IPS DF 4.7 (cell line): ENCODE measurements around the gene CDH24.
"Not testable (repeated sequence)": the region's sequence is repeated elsewhere in the genome, so short reads cannot be mapped to it uniquely, and the experiment has no call there.

Experiments
- DNase-seq: peaks from one replicate; pipeline ENCODE4 v3.0.0-alpha.2; 2013; ENCODE audit warnings: low spot score; ENCODE audit errors: extremely low read depth

Gene CDH24

DNA sequence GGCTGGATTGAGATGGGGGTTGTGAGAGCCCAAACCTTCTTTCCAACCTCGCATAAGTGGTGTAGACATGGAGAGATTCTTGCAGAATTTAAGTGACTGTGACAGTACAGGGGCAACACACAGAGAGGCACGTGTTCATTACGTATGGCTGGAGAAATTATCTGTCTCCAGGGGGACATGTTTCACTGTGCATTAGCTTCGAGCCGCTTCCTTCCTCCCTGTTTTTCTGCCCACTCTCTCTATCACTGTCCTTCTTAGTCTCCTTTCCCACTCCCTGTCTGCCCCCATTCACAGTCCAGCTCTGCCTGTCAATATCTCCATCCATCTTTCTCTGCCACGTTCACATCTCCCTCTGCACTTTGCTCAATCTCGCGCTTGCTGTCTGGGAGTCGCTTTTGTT lies 35.9 kb downstream of the CDH24 start:
- no peak for DNase-seq

DNA sequence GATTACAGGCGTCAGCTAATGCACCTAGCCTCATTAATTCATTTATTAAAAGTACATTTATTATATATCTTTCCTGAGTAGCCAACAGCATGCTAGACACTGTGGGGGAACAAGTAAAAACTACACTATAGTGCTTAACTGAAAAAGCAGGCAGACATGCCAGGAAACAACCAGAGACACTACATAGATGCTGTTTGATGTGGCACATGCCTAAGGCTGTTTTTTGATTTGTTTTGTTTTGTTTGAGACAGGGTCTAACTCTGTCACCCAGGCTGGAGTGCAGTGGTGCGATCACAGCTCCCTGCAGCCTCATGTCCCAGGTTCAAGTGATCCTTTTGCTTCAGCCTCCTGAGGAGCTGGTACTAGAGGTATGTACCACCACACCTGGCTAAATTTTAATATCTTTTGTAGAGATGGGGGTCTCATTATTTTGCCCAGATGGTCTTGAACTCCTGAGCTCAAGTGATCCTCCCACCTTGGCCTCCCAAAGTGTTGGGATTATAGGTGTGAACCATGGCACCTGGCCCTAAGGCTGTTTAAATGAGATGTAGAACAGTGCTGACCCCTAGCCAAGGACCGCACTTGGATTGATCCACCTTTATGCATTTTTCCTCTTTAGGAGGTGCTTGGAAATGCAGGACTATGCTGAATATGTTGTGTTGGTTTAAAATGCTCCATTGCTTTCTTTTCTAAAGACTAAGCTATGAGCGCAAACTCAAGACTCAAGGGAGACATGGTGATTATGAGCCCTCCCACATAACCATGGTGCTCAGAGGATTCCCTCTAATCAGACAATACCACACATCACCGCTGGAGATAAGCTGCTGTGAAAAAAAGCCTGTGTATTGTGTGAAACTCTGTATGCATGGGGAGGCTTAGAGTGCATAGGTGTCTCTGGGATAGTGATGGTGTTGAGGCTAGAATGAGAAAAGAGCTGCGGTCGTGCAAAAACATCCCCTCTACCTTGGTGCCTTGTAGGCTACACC lies 36.9 kb downstream of the CDH24 start:
- DNase-seq = no peak

- DNase-seq = no peak
These were observed 39.2 kb downstream of the CDH24 start for GRCh38 chr14:23018107-23018506.

- DNase-seq = no peak
These were observed 40.2 kb downstream of the CDH24 start for GRCh38 chr14:23017091-23017490.

DNA sequence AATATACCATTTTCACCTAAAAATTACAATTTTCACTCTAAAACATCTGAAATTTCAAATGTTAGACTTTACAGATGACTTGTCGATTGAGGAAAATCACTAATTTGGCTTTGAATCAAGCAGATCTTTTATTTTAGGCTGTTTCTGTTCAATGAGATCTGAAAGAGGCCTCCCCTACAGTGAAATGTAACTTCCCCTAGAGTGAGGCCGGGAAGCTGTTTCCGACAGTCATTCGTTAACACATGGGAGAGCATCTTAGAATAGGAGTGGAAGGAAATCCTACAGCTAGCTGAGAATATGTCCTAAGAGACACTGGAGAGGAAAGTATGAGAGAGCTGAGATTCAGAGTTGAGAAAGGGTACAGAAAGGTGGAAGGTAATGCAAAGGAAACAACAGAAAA lies 41.7 kb downstream of the CDH24 start:
- no peak for DNase-seq

DNA sequence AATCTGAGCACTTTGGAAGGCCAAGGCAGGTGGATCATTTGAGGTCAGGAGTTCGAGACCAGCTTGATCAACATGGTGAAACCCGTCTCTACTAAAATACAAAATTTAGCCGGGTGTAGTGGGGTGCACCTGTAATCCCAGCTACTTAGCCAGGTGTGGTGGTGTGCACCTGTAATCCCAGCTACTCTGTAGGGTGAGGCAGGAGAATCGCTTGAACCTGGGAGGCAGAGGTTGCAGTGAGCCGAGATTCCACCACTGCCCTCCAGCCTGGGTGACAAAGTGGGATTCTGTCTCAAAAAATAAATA lies 43.6 kb downstream of the CDH24 start:
- not testable (repeated sequence) for DNase-seq

DNA sequence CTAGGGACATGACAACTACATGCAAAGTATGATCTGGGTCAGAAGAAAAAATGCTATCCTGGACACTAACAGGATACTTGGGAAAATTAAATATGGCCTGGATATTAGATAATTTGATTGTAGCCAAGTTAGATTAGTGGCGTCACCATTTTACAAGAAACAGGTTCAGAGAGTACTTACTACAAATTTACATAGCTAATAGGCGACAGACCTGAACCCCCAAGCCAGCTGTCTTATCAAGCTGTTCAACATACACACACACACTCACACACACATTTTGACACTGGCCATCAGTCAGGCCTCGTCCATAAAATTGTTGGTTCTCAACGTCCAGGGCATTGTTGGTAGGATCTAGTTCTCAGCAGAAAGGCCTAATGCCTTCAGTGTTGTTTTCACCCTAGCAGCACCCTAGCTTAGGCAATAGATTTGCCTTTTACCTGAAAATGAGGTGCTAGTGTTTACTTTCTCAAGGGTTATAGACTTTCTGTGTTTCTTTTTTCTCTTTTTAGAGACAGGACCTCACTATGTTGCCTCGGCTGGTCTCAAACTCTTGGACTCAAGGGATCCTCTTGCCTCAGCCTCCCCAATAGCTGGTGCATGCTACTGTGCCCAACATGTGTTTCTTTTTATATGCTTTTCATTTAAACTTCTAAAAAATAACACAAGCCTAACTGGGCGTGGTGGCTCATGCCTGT lies 44.1 kb downstream of the CDH24 start:
- no peak for DNase-seq

- DNase-seq = no peak
These were observed 47.2 kb downstream of the CDH24 start, which contains the start of gene C14orf93 for GRCh38 chr14:23009939-23010726. C14orf93 (minus strand) TSS chr14:23010143; CDS start chr14:22999023, 11,120 bp downstream.

DNA sequence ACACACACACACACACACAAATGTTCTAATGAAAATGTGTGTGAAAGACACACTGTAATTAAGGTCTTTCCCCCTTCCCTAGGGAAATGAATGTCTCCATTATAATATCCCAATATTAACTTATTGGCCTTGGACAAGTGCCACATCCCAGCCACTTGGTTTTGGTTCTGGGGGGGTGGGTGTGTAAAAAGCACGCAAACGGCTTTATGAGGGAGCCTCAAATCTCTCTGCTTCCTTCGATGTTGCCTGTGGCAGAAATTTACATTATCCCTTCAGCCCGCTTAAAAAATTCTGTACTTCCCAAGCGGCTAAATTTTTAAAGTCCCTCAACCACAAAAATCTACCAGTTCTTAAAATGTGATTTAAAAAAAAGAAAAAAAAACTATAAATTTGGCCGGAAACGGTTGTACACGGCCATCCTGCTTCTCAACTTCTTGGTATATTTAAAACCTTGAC lies 47.8 kb downstream of the CDH24 start:
- no peak for DNase-seq

DNA sequence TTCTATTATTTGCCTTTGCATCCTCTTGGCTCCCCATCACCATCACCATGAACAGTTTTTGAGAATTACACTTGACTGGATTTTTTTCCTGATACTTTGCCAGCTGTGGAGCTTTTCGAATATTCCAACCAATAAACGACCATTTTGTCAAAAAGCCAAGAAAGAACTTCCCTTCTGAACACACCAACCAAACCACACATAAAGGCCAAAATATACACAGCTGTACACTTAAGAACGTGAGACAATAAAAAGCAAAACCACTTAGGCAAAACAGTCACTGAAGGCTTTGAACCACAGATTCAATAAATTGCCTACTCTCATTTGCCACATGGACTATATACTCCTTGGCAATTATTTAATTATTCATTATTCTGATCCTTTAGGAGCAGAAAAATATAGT lies 48.5 kb downstream of the CDH24 start:
- no peak for DNase-seq

GRCh38 chr14:23006544-23007419 lies 50.5 kb downstream of the CDH24 start:
- no peak for DNase-seq

GRCh38 chr14:23006188-23006534 lies 51.2 kb downstream of the CDH24 start:
- no peak for DNase-seq

DNA sequence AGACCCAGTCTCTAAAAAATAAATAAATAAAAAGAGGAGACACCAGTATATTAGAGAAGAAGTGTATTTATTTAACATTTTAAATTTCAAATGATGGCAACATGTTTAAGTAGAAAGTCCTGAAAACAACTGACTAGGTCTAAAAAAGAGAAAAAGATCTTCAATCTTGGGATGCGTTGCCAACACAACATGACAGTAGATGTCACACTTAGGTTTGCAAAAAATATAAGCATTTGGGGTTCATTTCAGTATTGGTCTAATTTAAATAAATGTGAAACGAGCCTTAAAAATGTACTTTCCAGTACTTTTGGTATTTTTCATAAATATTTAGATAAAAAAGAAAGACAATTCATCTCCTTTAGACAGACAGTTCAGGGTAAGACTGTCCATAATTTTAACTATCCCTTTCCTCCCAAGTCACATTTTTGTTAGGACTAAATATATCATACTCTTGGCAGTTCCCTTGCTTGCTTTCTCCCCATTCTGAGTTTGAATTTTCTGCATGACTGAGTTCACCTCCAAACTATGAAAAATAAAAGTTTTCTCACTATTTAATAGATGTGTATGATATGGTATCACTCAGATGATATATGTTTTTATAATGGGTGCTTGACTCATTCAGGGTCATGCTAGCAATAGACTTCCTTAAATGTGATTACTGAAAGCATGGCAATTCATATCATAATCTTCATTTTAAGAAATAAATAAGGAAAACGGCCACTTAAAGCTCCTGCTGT lies 51.7 kb downstream of the CDH24 start:
- no peak for DNase-seq

GRCh38 chr14:23004274-23004673 lies 53.0 kb downstream of the CDH24 start:
- not testable (repeated sequence) for DNase-seq

GRCh38 chr14:23002592-23002991 lies 54.7 kb downstream of the CDH24 start:
- DNase-seq = no peak

GRCh38 chr14:23000860-23001259 lies 56.5 kb downstream of the CDH24 start:
- DNase-seq = no peak

GRCh38 chr14:22998329-22999012 lies 58.8 kb downstream of the CDH24 start:
- DNase-seq = no peak

DNA sequence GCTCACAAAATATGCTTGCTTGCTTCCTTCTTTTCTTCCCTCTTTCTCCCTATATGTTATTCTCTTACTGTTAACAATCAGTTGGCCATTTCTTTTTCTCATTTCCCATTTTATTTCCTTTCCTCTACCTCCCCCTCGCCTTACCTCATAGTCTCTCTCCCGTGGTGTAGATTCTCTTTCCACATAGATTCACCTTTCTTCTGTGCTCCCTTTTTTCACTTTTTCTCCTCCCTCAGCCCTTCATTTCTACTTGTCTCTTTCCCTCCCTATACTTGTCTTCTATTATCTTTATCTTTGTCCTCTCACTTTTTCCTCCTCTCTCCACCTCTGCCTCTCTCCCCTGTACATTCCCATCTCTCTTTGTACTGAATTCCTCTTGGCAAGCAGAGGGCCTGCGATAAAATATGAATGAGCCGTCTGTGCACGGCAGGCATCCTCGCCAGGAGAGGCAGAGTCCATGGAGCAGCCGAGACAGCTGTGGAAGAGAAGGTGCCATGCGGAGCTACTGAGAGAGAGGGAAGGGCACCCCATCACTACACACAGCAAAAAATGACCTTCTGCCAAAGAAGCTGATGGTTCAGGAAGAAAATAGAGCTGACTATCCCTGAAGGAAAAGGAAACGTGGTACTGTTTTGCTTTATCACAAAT lies 59.5 kb downstream of the CDH24 start:
- no peak for DNase-seq
